Activated effector memory CD4-positive, alpha-beta T cell treated with Interleukin-2 at 50 U/mL for 16 hours (primary cell): Measurements from ENCODE around the gene GBP1.
"Not testable (repeated sequence)": the region's sequence is repeated elsewhere in the genome, so short reads cannot be mapped to it uniquely, and the experiment has no call there.

Experiments used
- DNase-seq: peaks from one replicate; pipeline ENCODE4 v3.0.0-alpha.2; 2020

GBP1 gene

GRCh38 chr1:89065079-89065868, at the start of gene GBP1:
Gene GBP1, minus strand, starts transcription at chr1:89065208. Its CDS starts 1,974 bp downstream, at chr1:89063234.
- DNase-seq, result peak; percentile 4

- DNase-seq, result no peak
Measured at GRCh38 chr1:89114662-89115061, 49.7 kb upstream of the GBP1 start.

- DNase-seq, result no peak
Measured at GRCh38 chr1:89112871-89113613, 48.0 kb upstream of the GBP1 start.

- DNase-seq, result no peak
Measured at GRCh38 chr1:89104687-89105086, 39.7 kb upstream of the GBP1 start.

GRCh38 chr1:89104147-89104546, 39.1 kb upstream of the GBP1 start:
- DNase-seq, result no peak

GRCh38 chr1:89102021-89102420, 37.0 kb upstream of the GBP1 start:
- no peak for DNase-seq

- DNase-seq, result no peak
Measured at GRCh38 chr1:89100412-89100811, 35.4 kb upstream of the GBP1 start.

- DNase-seq, result no peak
Measured at GRCh38 chr1:89098857-89099256, 33.8 kb upstream of the GBP1 start.

- no peak for DNase-seq
Measured at GRCh38 chr1:89095737-89096136, 30.7 kb upstream of the GBP1 start.

- DNase-seq, result no peak
Measured at GRCh38 chr1:89089962-89090361, 25.0 kb upstream of the GBP1 start.

GRCh38 chr1:89088572-89088971, 23.6 kb upstream of the GBP1 start:
- DNase-seq, result no peak

- no peak for DNase-seq
Measured at GRCh38 chr1:89087241-89087640, 22.2 kb upstream of the GBP1 start.

GRCh38 chr1:89085781-89086180, 20.8 kb upstream of the GBP1 start:
- no peak for DNase-seq

- DNase-seq, result no peak
Measured at GRCh38 chr1:89081005-89081404, 16.0 kb upstream of the GBP1 start.

- not testable (repeated sequence) for DNase-seq
Measured at GRCh38 chr1:89080068-89080467, 15.1 kb upstream of the GBP1 start.

- DNase-seq, result not testable (repeated sequence)
Measured at GRCh38 chr1:89072466-89073065, 7.6 kb upstream of the GBP1 start.

GRCh38 chr1:89070509-89070908, 5.5 kb upstream of the GBP1 start:
- no peak for DNase-seq

GRCh38 chr1:89069951-89070350, 4.9 kb upstream of the GBP1 start:
- no peak for DNase-seq

- DNase-seq, result no peak
Measured at GRCh38 chr1:89068291-89068690, 3.3 kb upstream of the GBP1 start.

GRCh38 chr1:89064632-89065031, 376 bp downstream of the GBP1 start:
- DNase-seq, result no peak

GRCh38 chr1:89063094-89063493, 1.9 kb downstream of the GBP1 start:
- DNase-seq, result no peak

GRCh38 chr1:89060091-89060490, 4.9 kb downstream of the GBP1 start:
- no peak for DNase-seq

- no peak for DNase-seq
Measured at GRCh38 chr1:89051955-89052312, 13.1 kb downstream of the GBP1 start.
